ENCODE measurements around the gene RASSF3. TPM values are rescaled to one million over a fixed set of nuclear protein-coding genes. Genes with fewer than 3 reads are reported as not detected.
"Not testable (repeated sequence)": the region's sequence is repeated elsewhere in the genome, so short reads cannot be mapped to it uniquely, and the experiment has no call there.

RASSF3 gene
- total RNA-seq, 1 donor from 2014 or later = 75.3 TPM

DNA sequence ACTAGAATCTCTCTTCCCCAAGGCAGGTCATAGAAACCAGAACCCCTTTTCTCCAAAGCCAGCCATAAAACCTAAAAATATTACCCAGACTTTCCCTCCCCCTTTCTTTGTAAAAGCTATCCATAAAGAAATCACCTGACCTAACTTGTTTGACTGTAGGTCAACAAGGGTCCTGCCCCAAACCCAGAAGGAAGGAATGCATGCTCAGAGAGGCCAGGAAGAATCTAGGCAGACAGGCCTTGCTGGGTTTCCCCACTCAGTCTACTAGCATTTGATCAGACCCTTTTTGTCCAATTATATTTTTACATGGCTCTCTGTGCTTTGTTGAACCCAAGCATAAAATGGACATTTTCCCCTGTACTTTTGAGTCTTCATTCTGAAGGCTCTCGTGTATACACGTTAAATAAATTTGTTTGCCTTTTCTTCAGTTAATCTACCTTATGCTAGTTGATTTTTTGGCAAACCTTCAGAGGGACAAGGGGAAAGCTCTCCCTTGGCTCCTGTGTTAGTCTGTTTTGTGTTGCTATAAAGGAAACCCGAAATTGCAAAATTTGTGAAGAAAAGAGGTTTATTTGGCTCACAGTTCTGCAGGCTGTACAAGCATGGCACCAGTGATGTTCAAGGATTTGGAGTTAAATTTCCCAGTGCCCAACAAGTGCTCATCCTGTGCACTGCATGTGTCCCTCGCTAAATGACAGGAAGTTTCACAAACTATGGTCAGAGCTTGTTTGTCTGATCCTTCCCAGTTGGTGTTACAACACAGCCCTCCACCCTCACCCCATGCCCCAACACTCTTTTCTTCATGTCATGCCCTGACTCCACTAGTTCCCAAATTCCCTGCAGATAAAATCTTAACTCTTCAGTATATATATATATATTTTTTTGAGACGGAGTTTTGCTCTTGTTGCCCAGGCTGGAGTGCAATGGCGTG is 14.2 kb upstream of the RASSF3 start:
- intact Hi-C loops (cut with micrococcal nuclease) = no loop called here

DNA sequence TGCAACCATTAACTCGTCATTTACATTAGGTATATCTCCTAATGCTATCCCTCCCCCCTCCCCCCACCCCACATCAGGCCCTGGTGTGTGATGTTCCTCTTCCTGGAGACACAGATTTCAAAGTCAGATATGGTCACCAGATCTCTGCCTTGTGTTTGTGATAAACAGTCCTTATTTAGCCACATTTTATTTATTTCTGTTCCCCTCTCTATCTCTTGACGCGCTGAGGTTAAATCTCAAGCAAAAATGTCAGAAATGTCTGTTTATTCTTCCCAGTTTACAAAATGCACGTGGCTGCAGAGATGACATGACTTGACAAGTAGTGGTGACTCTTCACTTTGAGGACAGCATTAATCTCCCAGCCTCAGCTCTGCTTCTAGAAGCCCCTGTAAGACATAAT is 11.5 kb upstream of the RASSF3 start:
- intact Hi-C loops (cut with micrococcal nuclease) = loop anchor here (1.0 kb wide), 1 partner anchor 10 kb away; no protein-coding TSS in a partner anchor

DNA sequence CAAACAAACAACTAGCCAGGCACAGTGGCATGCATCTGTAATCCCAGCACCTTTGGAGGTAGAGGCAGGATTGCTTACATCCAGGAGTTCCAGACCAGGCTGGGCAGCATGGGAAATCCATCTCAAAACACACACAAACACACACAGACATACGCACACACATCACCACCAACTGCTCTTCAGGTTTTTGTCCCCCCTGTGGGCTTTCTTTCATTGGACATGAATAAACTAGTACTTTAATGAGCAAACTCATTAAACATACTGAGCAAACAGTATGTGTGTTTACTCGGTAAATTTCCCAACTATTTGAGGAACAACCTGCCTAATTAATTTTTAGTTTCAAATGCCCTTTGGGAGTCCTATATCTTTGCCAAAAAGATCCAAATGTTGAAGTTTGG is 10.1 kb upstream of the RASSF3 start:
- intact Hi-C loops (cut with micrococcal nuclease) = no loop called here

DNA sequence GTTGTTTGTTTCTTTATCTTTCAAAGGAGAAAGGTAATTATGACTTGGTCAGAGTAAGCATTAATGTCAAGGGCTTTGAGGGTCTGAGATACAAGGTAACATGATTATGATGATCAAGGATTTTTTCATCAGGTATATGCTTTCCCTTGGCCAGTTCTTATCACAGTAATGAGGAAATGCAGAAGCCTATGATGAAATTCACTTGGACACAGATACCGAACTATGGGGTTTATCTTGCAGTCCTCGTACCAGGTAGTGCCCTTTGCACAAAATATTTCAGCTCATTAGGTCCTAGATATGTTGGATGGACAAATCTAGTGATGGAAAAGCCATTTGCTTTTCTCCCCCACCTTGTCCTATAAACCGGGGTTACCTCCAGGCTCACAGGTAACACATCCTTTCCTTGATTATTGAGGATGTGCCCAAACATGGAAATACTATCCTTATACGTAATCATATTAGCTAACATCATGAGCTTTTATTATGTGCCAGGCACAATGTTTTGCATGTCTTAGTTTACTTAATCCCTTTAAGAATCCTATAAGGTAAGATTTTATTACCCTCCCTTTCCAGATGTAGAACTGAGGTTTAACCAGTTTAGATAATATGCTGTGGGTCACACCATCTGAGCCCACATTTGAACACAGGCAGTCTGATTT is 7.0 kb upstream of the RASSF3 start:
- intact Hi-C loops (cut with micrococcal nuclease) = no loop called here

DNA sequence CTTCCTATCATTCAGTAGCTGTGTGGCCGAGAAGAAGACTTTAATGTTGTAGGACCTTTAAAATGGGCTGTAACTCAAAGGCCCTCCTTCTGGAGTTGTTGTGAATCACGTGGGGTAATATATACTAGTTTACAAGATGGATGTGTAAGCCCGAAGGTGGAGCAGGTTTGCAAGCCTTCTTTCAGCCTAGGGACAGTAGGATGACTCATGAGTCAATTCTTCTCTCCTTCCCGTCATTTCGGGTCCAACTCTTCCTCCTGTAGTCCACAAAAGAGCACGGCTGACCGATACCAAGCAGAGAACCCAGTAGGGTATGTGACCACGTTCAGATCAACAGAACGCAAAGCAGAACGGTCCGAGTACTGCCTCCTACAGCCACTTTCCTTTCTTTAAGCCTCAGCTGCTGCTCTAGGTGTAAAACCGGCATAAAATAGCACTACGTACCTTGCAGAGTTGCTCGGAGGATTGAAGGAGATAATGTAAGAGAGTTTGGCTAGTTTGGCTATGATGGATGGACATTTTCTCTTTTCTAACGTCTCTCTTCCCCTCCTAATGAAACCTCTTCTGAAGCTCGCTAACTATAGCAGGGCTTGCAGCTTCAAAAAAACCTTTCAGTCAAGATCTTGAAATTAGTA is 1.3 kb upstream of the RASSF3 start:
- intact Hi-C loops (cut with micrococcal nuclease) = loop anchor here (1.0 to 2.0 kb wide), 4 partner anchors 10 to 204 kb away; partner anchors contain the start of gene XPOT

DNA sequence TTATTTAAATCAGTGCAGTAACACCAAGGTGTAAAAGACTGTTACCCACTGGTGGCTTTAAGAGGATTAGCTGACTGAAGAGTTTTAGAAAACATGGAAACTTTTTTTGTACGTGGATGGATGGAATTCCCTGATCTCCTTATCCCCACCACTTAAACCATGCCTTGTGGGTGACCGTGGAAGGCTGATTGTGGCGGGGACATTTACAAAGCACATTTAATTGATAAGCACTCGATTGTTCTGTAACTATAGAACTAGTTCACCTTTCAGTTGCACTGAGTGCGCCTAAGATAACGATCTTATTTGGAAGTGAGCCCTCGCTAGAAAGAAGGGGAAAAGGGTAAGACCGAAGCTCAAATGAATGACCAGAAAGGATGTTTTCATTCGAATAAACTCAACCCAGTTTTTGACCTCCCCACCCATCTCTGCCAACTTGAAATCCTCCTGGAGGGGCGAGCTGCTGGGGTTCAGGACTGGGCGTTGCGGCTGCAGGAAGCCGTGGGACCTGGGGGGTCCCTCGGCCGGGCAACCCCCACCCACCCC is 688 bp upstream of the RASSF3 start:
- intact Hi-C loops (cut with micrococcal nuclease) = loop anchor here (1.0 to 5.0 kb wide), 8 partner anchors 10 to 558 kb away; partner anchors contain the start of genes GNS, LEMD3 and XPOT

DNA sequence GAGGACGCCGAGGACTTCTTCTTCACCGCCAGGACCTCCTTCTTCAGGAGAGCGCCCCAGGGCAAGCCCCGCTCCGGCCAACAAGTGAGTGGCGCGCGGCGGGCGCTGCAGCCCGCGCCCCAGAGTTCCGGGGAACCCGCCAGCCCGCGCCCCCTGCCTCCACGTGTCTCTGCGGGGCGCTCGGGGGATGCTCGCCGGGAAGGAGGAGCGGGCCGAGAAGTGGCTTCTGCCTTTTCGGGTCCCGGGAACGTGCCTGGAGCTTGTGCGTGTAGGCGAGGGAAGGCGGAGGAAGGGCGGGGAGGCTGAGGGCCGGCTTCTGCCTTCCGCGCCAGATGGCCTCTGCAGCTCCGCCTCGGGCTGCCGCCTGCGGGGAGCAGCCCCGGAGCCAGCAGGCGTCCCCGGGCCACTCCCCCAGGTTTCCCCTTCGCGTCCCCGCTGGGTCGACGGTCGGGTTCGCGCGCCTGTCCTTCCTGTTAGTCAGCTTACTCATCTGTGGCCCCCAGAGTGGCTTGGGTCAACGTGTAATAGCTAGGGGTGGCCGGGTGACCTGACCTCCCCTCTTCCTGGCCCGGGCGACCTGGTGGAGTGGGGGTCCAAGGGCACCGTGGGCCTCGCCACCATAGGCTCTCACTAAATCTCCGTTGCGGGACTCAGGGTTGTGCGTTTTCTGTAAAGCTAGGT is 505 bp downstream of the RASSF3 start:
- intact Hi-C loops (cut with micrococcal nuclease) = loop anchor here (1.0 to 5.0 kb wide), 5 partner anchors 59 to 557 kb away; partner anchors contain the start of genes GNS and LEMD3

DNA sequence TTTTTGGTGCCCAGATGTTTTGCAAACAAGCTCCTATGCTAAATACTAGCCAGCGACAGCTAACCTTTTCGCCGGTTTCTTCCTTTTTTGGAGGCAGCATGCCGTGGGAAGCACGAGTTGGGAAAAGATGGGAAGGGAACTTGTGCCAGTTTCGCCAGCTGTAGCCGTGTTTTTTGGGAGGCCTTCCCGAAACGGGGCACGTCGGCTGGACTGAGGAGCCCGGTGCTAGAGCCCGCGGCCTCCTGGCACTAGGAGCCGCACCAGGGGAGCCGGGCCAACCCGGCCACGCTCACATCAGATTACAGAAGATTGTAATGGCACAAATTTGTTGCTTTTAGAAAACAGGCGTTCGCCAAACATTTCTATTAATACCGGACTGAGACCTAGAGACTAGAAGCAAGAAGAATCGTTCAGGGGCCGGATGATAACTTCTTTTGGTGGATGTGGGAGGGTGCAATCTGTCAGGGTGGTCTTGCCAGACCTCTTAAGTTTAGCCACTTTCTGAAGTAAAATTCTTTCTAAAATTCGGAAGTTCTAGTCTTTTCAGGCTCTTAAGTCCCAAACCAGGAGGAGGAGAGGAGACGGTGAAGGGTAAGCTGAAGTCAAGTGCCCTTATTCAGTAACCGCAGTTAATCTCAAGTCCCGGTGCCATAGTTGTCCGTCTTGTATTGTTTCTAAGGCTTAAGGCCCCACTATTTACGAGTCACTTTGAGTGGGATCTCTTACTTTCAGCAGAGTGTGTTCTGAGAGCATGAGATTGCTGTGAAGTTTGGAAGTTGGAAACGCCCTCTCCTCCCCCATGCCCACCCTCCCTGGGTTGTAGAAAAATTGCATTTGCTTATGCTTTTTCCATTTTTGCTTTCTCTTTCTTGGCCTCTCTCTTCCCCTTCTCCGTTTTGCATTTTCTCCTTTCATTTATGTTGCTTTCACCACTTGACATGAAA is 1.3 kb downstream of the RASSF3 start:
- intact Hi-C loops (cut with micrococcal nuclease) = loop anchor here (5.0 kb wide), 2 partner anchors 154 to 556 kb away; partner anchors contain the start of gene LEMD3

DNA sequence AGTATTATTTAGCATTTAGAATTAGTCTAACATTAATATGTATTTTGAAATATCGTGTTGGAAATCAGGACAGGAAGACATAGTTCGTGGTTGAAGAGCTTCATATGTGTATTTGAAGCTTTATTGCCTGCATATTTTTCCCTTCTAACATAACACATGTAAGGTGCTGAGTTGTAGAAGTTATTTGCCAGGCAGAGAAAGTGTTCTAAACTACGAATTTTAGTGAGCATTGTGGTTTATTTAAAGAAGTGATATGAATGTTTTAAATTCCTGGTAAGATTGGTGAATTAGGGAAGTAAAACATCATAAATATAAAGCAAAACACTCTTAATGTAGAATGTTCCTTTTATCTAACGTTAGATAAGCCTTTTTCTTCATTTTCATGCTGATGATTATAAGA is 2.5 kb downstream of the RASSF3 start:
- intact Hi-C loops (cut with micrococcal nuclease) = loop anchor here (1.0 to 5.0 kb wide), 3 partner anchors 12 to 554 kb away; partner anchors contain the start of gene LEMD3

DNA sequence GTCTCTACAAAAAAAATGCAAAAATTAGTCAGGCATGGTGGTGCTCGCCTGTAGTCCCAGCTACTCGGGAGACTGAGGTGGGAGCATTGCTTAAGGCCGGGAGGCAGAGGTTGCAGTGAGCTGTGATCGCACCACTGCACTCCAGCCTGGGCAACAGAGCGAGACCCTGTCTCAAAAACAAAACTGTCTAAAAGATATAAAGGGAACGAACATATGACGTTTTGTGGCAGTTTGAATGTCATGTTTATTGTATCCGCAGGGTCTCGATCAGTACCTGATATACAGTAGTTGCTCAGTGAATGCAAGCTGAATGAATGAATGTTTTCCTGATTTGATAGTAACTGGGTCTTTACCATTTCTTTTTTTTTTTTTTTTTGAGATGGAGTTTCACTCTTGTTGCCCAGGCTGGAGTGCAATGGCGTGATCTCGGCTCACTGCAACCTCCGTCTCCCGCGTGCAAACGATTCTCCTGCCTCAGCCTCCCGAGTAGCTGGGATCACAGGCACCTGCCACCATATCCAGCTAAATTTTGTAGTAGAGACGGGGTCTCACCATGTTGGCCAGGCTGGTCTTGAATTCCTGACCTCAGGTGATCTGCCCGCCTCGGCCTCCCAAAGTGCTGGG is 3.6 kb downstream of the RASSF3 start:
- intact Hi-C loops (cut with micrococcal nuclease) = loop anchor here (1.0 to 5.0 kb wide), 3 partner anchors 11 to 553 kb away; partner anchors contain the start of gene LEMD3

DNA sequence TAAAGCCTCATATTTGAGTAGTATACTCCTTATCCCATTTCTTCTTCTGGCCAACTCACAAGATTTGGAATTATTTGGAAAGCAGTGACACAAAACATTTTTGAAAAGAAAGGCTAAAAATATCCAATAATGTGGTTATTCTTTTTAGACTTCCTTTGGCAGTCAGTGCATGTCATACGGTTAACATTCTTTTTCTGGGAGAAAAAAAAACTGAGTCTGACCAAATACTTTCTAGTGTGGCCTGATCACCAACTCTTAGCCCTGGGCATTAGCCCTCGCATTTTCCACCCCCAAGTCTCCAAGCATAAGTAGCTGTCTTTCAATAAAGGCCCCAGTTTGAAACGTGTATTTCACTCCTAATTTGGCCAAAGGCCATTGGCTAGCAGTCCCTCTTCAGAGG is 5.9 kb downstream of the RASSF3 start:
- intact Hi-C loops (cut with micrococcal nuclease) = no loop called here

DNA sequence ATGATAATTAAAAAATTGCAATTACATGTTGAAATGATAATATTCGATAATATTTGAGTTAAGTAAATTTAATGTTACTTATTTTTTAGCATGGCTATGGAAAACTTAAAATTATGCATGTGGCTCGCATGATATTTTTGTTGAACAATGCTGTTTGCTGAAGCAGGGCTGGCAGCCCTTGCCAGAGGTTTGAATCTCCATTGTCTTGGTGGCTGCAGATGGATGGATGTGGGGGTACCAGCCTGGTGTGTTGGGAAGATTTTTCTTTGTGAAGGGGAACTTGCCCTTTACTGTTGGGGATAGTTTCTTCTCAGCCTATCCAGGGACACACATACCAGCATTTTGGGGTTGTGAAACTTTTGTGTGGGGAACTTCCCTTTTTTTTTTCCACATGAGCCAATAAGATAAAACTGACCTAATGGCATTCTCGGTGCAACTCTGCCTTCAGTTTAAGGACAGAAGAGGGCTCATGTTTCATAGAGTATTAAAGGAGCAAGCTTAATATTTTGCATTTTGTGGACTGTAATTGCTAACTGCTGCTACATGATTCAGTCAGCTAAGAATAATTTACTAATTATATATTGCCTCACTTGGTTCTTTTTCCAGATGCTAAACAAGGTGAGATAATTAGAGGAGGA is 8.8 kb downstream of the RASSF3 start:
- intact Hi-C loops (cut with micrococcal nuclease) = no loop called here

DNA sequence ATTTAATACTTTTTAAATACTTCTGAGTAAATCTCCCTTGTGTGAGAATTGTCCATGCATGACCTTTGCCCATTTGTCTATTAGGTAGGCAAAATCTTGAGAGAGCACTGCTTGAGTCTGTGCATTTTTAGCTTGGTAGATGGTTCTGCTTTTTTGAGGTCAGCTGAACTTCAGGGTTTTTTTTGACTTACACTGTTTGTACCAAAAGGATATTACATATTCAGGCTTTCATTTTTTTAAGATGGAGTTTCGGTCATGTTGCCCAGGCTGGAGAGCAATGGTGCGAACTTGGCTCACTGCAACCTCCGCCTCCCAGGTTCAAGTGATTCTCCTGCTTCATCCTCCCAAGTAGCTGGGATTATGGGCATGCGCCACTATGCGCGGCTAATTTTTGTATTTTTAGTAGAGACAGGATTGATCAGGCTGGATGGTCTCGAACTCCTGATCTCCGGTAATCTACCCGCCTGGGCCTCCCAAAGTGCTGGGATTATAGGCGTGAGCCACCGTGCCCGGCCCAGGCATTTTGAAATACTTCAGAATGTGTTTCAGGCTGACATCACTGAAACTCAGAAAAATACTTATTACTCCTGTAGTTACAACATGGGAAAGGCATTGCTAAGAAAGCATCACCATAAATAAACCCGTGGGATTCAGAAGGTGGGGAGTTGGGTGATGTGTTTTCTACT is 11.1 kb downstream of the RASSF3 start:
- intact Hi-C loops (cut with micrococcal nuclease) = no loop called here

DNA sequence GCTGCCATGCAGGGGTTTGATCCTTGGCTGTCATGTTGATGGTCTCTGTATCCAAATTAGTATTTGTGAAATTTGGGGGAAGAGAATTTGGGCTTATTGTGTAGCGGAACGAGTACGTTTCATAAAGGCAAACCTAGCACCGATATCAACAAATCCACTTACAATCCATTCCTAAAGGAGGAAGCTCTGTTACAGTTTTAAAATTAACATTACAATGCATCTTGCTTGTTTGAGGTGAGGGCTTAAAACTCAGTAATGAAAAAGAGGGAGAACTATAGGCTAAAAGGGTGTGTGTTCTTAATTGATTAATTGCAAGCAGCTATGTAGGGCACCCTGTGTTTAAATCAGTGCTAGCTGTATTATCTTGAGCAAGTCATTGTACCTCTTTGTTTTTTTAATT is 13.7 kb downstream of the RASSF3 start:
- intact Hi-C loops (cut with micrococcal nuclease) = no loop called here

DNA sequence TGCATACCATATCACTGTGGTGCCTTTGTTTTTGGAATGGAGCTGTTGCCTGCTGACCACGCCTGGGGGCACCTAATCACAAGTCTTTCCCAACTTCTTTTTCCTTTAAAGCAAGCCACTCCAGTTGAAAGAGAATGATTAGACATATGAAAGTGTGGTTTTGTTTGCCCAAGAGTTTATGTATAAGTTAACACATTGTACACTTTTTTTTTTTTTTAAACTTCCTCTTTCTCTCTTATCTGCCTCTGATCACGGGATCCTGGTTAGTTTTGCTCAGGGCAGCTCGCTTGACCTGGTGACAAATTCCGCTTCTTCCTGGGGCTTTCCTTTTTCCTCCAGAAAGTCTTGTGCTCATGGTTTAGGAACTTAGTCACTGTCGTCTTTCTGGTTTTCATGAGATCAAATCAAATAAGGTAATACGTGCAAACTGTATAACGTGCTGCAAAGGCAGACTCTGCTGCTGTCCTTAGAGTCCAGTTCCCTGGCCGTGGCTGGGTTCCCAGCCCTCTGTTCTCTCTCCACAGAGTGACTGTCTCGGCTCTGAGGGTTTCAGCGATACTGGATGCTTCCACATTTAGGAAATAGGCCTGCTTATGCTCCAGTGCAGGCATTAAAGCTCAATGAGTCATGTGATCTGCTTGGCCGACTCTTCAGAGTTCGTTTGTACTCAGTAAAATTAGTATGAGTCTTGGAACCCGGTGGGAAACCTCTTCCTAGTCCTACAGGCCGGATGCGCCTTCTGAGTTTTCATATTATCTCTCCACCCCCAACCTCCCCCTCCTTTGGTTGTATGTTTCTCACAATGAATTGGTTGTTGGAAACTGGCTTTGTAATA is 15.2 kb downstream of the RASSF3 start:
- intact Hi-C loops (cut with micrococcal nuclease) = loop anchor here (1.0 kb wide), 1 partner anchor 12 kb away; no protein-coding TSS in a partner anchor

DNA sequence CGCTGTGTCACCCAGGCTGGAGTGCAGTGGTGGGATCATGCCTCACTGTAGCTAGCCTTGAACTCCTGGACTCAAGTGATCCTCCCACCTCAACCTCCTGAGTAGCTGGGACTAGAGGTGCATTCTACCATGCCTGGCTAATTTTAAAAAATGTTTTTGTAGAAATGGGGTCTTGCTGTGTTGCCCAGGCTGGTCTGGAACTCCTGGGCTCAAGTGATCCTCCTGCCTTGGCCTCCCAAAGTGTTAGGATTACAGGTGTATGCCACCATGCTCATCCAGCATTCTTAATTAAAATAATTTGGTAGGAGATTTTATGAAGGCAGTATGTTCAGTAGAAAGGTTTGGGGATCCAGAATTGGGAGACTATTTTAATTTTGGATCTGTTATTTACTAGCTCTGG is 16.3 kb downstream of the RASSF3 start:
- intact Hi-C loops (cut with micrococcal nuclease) = not testable (repeated sequence)

DNA sequence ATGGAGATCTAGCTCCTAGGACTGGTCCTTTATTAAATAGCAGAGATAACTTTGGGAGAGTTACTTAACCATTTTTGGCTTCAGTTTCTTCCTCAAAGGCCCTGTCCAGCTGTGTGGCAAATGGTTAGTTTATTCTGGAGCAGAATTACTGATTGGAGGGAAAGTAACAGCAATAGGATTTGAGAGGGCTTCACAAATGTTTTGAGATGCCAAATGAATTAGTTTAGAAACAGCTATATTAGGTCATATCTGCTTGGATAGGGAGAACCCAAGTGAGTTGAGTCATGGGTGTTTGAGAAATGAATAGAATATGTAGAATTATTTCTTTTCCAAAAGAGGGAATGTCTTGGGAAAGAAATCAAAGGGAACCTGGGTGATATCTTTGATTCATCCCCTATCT is 17.5 kb downstream of the RASSF3 start:
- intact Hi-C loops (cut with micrococcal nuclease) = no loop called here

All from T-helper 2 cell treated with Interferon-gamma antibody and Interleukin-4, amounts not matched to agents 100 ng/mL and 5 ng/mL, for 36 hours (primary cell).